Measurements from ENCODE around the gene ACOT8. TPM values are rescaled to one million over a fixed set of nuclear protein-coding genes. Genes with fewer than 3 reads are reported as not detected.
A peak's percentile ranks its signal among the peaks of the same experiment; 100 is the strongest.
"Not testable (repeated sequence)": the region's sequence is repeated elsewhere in the genome, so short reads cannot be mapped to it uniquely, and the experiment has no call there.

The ACOT8 gene
- total RNA-seq, 4 donors from 2014 or later: 57.6 to 84.9 (median 61.4) TPM

DNA sequence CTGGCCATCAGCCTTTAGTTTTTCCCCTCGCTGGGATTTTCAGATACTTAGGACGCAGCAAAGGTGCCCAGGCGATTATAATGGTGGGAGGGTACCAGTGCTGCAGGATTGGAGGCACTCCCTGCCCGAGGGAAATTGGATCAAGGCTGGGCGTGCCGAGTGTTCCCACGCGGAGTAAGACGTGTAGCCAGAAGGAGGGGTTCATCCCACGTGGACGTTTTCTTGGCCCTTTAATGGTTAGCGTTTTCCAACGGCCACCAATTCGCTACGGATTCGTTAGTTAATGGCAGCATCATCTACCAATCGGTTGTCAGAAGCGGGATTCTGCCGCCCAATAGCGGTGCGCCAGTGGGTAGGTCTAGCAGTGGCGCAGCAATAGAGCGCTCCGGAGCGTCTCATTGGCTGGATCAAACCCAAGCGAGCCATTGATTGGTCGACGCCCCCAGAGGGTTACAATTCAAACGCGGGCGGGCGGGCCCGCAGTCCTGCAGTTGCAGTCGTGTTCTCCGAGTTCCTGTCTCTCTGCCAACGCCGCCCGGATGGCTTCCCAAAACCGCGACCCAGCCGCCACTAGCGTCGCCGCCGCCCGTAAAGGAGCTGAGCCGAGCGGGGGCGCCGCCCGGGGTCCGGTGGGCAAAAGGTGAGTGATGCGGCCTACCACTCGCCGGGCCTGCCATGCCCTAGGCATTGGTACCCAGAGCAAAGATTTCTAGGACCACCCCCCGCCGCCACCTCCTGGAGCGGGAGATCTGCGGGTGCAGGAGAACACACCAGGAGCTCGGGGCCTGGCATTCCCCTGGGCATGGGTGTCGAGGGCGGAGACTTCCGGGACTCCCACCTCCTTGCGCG lies 44.8 kb downstream of the ACOT8 start, which contains the start of gene UBE2C:
TSS of gene UBE2C (plus strand) at position 488 of the 849 bp plus-strand sequence. CDS start at position 540, 52 bp downstream.
- intact Hi-C loops (cut with DNase I; ENCODE audit: low total_unique reads): no loop called here
- DNase-seq (ENCODE audit: low spot score in 2 of 2): peak; percentile 99
- 1 to 2% methylated on average over 49 to 64 of the region's 65 CpGs for WGBS, 2 donors
- no peak for TF ChIP-seq CTCF (IDR thresholded peaks at IDR 0.05)
- no peak for TF ChIP-seq POLR2A (IDR thresholded peaks at IDR 0.05)
- H3K4me3 ChIP-seq (ENCODE audit: low read depth, poor library complexity, severe bottlenecking): no peak within 1 kb of the TSS

DNA sequence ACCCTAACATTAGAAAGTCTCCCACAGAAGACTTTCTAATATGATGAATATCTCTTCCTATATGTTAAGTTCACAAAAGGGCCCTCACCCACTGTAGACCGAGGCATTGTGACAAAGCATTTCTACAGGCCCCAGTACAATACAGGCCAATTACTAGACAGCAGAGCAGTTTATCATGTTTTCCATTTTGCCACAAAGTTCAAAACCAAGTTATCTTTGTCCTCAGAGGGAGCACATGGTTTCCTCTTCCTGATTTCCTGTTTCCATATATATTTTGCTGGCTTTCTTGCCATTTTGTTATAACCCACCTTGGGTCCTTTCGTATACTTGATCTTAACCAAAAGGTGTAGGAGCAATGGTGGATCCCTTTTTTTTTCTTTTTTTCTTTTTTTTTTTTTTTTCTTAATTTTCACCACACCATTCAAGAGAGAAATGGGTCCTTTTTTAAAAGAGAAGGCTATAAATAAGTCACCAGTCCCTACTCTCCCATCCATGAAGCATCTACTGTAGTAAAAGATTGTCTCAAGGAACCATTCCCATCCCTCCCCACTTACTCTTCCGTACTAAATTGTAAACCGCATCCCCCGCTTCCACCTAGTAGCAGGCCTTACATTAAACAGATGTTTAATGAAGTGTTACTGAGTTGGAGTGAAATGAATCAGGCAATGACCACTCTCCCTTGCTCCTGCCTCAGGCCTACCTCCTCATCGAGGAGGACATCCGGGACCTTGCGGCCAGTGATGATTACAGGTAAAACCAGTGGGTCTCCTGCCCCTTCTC lies 46.8 kb downstream of the ACOT8 start:
- intact Hi-C loops (cut with DNase I; ENCODE audit: low total_unique reads): no loop called here
- H3K4me3 ChIP-seq (ENCODE audit: low read depth, poor library complexity, severe bottlenecking): no peak overlapping the region
- no peak for DNase-seq (ENCODE audit: low spot score in 2 of 2)
- no peak for TF ChIP-seq POLR2A (IDR thresholded peaks at IDR 0.05)
- no peak for TF ChIP-seq CTCF (IDR thresholded peaks at IDR 0.05)
- 89 to 94% methylated on average over 8 of the region's 8 CpGs for WGBS, 2 donors

GRCh38 chr20:45801851-45802250 lies 55.3 kb downstream of the ACOT8 start:
- 93 to 94% methylated on average over 7 of the region's 7 CpGs for WGBS, 2 donors
- no peak for DNase-seq (ENCODE audit: low spot score in 2 of 2)
- intact Hi-C loops (cut with DNase I; ENCODE audit: low total_unique reads): loop anchor here (10.0 kb wide), 1 partner anchor 163 kb away; no protein-coding TSS in a partner anchor
- no peak overlapping the region for H3K4me3 ChIP-seq (ENCODE audit: low read depth, poor library complexity, severe bottlenecking)
- no peak for TF ChIP-seq CTCF (IDR thresholded peaks at IDR 0.05)
- TF ChIP-seq POLR2A (IDR thresholded peaks at IDR 0.05): no peak

- TF ChIP-seq POLR2A (IDR thresholded peaks at IDR 0.05) (no peak), CTCF (IDR thresholded peaks at IDR 0.05) (peak in 1 of 3 donors; percentile 29)
- no peak for DNase-seq (ENCODE audit: low spot score in 2 of 2)
- intact Hi-C loops (cut with DNase I; ENCODE audit: low total_unique reads): no loop called here
- WGBS, 2 donors: 31 to 36% methylated on average over 4 of the region's 4 CpGs
- no peak overlapping the region for H3K4me3 ChIP-seq (ENCODE audit: low read depth, poor library complexity, severe bottlenecking)
These were observed 58.1 kb downstream of the ACOT8 start for GRCh38 chr20:45798935-45799642.

- intact Hi-C loops (cut with DNase I; ENCODE audit: low total_unique reads); H3K4me3 ChIP-seq (ENCODE audit: low read depth, poor library complexity, severe bottlenecking); DNase-seq (ENCODE audit: low spot score in 2 of 2): not testable (repeated sequence)
- WGBS, 2 donors: 89 to 91% methylated on average over 3 of the region's 3 CpGs
These were observed 59.2 kb downstream of the ACOT8 start for GRCh38 chr20:45797955-45798354.

DNA sequence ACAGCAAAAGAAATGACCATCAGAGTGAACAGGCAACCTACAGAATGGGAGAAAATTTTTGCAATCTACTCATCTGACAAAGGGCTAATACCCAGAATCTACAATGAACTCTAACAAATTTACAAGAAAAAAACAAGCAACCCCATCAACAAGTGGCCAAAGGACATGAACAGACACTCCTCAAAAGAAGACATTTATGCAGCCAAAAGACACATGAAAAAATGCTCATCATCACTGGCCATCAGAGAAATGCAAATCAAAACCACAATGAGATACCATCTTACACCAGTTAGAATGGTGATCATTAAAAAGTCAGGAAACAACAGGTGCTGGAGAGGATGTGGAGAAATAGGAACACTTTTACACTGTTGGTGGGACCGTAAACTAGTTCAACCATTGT lies 59.7 kb downstream of the ACOT8 start:
- intact Hi-C loops (cut with DNase I; ENCODE audit: low total_unique reads); DNase-seq (ENCODE audit: low spot score in 2 of 2); H3K4me3 ChIP-seq (ENCODE audit: low read depth, poor library complexity, severe bottlenecking): not testable (repeated sequence)
- no CpG with 5 or more reads among the region's 1 CpG for WGBS, 2 donors

Data from lower leg skin (tissue), 4 donors.